IPS-18a (cell line): ENCODE data around the gene IL1RAPL1.

Experiments used
- H3K27ac ChIP-seq: one replicate; pipeline ENCODE4 v1.5.1; 2013; ENCODE audit warnings: low read length
- H3K27me3 ChIP-seq: one replicate; pipeline ENCODE4 v1.6.1; 2013; ENCODE audit warnings: mild to moderate bottlenecking, low read length; ENCODE audit not compliant: control insufficient read depth, insufficient read depth
- H3K36me3 ChIP-seq: one replicate; pipeline ENCODE4 v1.6.1; 2013; ENCODE audit warnings: low read depth, low read length; ENCODE audit not compliant: control insufficient read depth
- H3K4me1 ChIP-seq: one replicate; pipeline ENCODE4 v1.6.1; 2013; ENCODE audit warnings: low read depth, low read length; ENCODE audit not compliant: control insufficient read depth
- H3K4me3 ChIP-seq: one replicate; pipeline ENCODE4 v1.5.1; 2013; ENCODE audit warnings: low read length
- H3K9ac ChIP-seq: one replicate; pipeline ENCODE4 v1.6.1; 2013; ENCODE audit warnings: mild to moderate bottlenecking, low read length, moderate library complexity
- H3K9me3 ChIP-seq: one replicate; pipeline ENCODE4 v1.6.1; 2013; ENCODE audit warnings: low read depth, low read length; ENCODE audit not compliant: control insufficient read depth

IL1RAPL1 gene

DNA sequence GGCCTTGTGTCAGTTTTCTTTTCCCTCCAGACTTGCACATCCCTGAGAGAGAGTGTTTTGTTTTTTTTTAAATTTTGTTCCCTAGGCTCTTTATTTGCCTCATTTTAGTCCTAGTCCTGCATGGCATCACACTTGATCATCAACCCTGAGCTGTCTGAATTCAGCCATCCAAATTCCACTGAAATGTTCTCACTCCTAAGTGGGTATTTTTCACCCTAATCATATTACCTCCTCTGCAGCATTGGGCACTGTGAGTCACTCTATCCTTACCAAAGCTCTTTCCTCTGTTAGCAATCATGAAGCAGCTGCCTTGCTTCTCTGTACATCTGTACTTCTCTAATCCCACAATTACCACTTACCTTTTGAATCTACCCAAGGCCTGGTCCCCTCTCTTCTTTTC, 1271.5 kb downstream of the IL1RAPL1 start:
- Histone ChIP-seq H3K4me1 (no peaks in the 10 kb centered on the region), H3K9ac (no peak overlapping the region), H3K27ac (no peak overlapping the region), H3K9me3 (peaks cover 5% of the 10 kb centered on the region), H3K36me3 (no peaks in the 10 kb centered on the region), H3K27me3 (no peaks in the 10 kb centered on the region), H3K4me3 (no peak overlapping the region)

DNA sequence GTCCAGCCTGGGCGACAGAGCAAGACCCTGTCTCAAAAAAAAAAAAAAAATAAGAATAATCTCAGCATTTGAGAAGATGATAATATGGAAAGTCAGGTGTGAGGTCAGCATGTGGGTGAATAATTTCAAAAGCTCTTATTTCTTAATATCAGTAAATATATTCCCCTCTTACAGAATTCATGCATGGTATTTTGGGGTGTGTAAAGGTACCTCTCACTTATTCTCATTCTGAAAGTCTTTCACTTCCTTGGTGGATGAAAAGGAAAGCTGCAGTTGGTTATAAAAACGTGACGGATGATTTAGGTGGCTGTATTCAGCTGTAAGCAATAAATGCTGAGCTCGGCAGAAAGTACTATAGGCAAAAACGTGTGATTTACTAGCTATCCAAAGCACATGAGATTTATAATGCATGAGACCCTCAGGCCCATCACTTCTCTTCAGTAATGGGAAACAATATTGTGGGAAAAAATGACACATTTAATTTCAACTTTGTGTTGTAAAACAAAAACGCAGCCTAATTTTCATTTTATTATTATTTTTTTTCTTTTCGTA, 1275.0 kb downstream of the IL1RAPL1 start:
- Histone ChIP-seq H3K27ac (no peak overlapping the region), H3K36me3 (no peaks in the 10 kb centered on the region), H3K4me1 (no peaks in the 10 kb centered on the region), H3K27me3 (no peaks in the 10 kb centered on the region), H3K9ac (no peak overlapping the region), H3K4me3 (no peak overlapping the region), H3K9me3 (peaks cover 15% of the 10 kb centered on the region)

DNA sequence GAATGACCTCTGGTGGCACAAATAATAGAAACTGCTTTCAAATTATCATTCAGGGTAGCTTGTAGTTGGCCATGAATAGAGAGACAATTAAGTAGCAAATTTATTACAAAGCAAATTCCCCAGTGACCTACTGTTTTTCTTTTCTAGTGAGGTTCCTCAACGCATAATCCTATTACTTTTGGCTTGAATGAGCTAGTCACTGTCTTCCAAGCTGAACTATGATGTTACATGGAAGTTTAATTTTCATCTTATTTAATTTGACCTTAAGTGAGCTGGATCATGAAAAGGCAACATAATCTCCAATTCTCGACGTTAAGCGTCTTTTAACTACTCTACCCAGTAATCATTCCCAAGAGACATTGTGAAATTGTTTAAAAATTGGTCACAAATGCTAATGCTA, 1280.7 kb downstream of the IL1RAPL1 start:
- Histone ChIP-seq H3K9me3 (peaks cover 21% of the 10 kb centered on the region), H3K27me3 (no peaks in the 10 kb centered on the region), H3K27ac (no peak overlapping the region), H3K36me3 (no peaks in the 10 kb centered on the region), H3K4me3 (no peak overlapping the region), H3K4me1 (no peaks in the 10 kb centered on the region), H3K9ac (no peak overlapping the region)

DNA sequence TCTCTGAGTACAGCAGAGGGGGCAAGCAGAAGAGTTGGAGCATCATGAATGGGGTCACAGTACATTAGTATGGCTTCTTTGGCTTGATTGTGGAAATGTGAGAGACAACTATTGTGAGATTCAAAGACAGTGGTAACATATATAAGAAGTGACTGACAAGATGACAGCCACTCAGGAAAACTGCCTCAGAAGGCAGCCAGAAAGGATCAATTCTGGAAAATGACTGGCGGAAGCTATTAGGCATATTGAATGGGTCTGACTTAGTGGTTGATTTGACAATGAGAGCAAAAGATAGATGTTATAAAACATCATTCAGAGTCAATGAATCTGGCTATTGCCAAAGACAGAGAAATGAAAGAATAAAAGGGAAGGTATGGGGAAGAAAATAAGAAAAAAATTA, 1282.6 kb downstream of the IL1RAPL1 start:
- no peaks in the 10 kb centered on the region for H3K4me1 ChIP-seq
- H3K27me3 ChIP-seq: no peaks in the 10 kb centered on the region
- H3K36me3 ChIP-seq: no peaks in the 10 kb centered on the region
- no peak overlapping the region for H3K27ac ChIP-seq
- H3K4me3 ChIP-seq: no peak overlapping the region
- no peak overlapping the region for H3K9ac ChIP-seq
- H3K9me3 ChIP-seq: peaks cover 20% of the 10 kb centered on the region

DNA sequence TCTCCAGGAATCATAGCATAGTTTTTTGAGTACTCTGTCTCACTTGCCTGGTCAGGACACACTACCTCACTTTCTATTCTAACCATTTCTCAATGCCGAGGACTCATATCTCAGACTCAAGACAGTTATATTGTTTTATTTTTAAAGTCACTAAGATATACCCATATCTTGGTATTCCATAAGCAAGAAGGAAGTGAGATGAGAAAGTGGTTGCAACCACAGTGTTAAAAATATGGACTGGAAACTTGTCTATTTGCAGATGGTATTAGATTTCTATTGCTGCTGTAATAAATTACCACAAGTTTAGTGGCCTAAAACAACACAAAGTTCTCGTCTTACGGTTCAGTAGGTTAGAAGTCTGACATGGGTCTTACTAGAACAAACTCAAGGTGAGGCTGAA, 1283.4 kb downstream of the IL1RAPL1 start:
- H3K27ac ChIP-seq: no peak overlapping the region
- H3K9me3 ChIP-seq: peaks cover 21% of the 10 kb centered on the region
- no peak overlapping the region for H3K9ac ChIP-seq
- no peaks in the 10 kb centered on the region for H3K4me1 ChIP-seq
- no peaks in the 10 kb centered on the region for H3K36me3 ChIP-seq
- no peaks in the 10 kb centered on the region for H3K27me3 ChIP-seq
- H3K4me3 ChIP-seq: no peak overlapping the region

DNA sequence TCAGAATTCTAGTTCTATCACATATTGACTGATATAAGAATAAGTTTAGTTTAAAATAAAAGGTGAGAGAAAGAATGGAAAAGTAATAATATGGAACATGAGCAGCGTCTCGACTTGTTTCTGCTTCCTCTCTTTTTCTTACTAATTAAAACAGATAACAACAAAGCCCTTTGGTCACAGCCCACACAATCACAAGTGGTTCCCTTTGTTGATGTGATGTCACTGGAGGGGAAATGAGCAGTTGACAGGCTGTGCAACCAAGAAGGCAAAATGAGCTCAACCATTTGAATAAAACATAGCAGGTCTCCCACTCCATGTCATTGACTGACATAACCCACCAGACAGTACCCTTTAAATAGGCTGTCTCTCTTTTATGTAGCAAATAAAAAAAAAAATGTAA, 1285.6 kb downstream of the IL1RAPL1 start:
- no peak overlapping the region for H3K27ac ChIP-seq
- no peak overlapping the region for H3K9ac ChIP-seq
- no peaks in the 10 kb centered on the region for H3K27me3 ChIP-seq

DNA sequence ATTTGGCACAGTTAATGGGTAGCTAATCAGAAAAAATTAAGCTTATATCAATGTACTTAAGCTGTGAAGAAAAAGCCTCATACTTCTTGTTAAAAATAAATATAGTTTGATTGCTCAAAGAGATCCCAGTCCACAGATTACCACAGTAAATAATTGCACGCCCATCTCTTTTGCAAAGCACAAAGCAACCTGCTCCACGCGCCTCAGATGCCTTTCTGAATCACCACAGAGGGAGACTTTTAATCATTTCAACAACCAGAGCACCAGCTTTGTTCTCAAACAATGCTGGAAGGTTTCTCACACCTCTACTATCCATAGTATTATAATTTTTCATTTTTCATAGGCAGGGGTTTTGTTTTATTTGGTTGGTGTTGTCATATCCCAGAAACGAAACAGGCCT, 1289.5 kb downstream of the IL1RAPL1 start:
- Histone ChIP-seq H3K27ac (no peak overlapping the region), H3K4me1 (no peaks in the 10 kb centered on the region), H3K9me3 (peaks cover 5% of the 10 kb centered on the region), H3K27me3 (no peaks in the 10 kb centered on the region), H3K9ac (no peak overlapping the region), H3K36me3 (no peaks in the 10 kb centered on the region), H3K4me3 (no peak overlapping the region)

More for the DNA sequence above, 1285.6 kb downstream of the IL1RAPL1 start:
- H3K9me3 ChIP-seq: peaks cover 9% of the 10 kb centered on the region
- no peaks in the 10 kb centered on the region for H3K4me1 ChIP-seq
- no peaks in the 10 kb centered on the region for H3K36me3 ChIP-seq
- H3K4me3 ChIP-seq: no peak overlapping the region

DNA sequence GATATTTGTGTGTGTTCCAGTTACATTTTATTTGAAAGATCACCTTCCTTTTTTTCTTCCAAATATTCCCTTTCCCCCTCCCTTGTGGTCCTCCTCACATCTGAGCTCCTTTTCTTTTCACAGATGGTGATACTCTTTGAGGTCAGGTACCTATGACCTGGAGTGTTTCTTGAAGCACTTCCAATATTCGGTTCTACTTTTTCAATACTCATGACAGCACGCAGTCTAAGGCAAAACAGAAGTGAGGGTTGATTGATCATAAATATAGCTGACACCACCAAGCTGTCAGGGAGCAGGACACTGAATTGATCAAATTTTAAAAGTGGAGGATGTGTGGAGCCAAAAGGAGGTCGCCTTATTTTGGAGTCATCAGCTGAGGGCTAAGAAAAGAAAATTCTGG, 1293.7 kb downstream of the IL1RAPL1 start:
- Histone ChIP-seq H3K9ac (no peak overlapping the region), H3K4me1 (no peaks in the 10 kb centered on the region), H3K4me3 (no peak overlapping the region), H3K27me3 (no peaks in the 10 kb centered on the region), H3K27ac (no peak overlapping the region), H3K36me3 (no peaks in the 10 kb centered on the region), H3K9me3 (peaks cover 10% of the 10 kb centered on the region)

DNA sequence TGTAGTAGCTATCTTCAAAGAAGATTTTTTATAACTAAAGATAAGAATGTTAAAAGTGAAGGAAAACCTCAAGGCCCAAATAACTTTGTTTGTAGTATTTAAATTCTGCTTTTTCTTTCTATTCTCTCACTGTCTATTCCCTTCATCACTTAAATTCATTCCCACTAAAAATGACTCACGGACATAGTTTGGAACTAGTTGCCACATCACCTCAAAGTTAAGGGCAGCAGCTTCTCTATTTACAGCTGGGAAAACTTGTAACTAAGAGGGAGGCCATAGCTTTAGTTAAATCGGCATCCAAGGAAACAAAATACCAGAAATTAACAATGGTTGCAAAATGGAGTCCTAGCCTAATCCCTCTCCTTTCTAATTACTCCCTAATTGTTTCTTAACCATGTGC, 1302.8 kb downstream of the IL1RAPL1 start:
- Histone ChIP-seq H3K4me3 (no peak overlapping the region), H3K9ac (no peak overlapping the region), H3K4me1 (no peaks in the 10 kb centered on the region), H3K27ac (no peak overlapping the region), H3K9me3 (peaks cover 9% of the 10 kb centered on the region), H3K36me3 (no peaks in the 10 kb centered on the region), H3K27me3 (no peaks in the 10 kb centered on the region)

DNA sequence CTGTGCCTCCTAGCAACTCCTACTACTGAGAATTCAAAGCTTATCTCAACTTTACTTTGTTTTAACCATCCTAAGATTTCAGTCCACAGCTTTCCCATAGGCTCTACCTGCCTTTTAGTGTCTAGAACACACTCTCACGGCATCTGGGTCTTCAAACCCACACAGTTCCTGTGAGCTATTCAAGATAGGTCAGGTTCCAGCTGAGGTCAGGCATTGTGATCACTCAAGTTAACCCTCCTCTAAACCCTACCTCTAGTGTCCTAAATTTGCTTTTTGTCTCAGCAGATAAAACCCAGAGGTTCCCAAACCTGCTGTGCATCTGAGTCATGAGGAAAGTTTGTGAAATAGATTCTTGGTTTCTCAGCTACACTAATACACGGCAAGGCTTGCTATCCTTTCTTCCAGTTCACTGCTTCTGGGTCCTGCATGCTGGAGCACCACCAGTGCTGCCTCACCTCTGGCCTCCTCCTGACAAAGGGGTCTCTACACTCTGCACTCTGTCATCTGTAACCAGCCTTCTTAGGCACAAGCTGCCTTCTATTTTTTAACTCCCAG, 1303.5 kb downstream of the IL1RAPL1 start:
- no peak overlapping the region for H3K27ac ChIP-seq
- peaks cover 9% of the 10 kb centered on the region for H3K9me3 ChIP-seq
- no peaks in the 10 kb centered on the region for H3K27me3 ChIP-seq
- no peak overlapping the region for H3K4me3 ChIP-seq
- no peak overlapping the region for H3K9ac ChIP-seq
- no peaks in the 10 kb centered on the region for H3K36me3 ChIP-seq
- no peaks in the 10 kb centered on the region for H3K4me1 ChIP-seq

DNA sequence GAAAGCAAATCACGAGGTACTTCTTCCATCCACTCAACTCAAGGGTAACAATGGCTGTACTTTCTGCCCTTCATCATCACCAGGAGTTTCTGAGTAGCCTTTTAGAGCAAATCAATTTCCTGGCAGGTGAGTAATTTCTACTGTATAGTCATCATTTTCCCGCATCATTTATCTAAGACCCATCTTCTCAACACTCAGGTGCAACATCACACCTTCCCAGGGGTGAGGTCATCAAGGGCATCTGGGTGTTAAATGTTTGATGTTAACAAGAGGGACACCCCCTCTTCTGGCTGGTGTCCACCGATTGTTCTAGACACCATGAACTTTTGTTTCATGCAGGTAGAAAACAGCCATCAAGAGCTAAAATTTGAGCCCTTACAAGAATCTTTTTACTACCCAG, 1314.8 kb downstream of the IL1RAPL1 start:
- no peak overlapping the region for H3K27ac ChIP-seq
- H3K36me3 ChIP-seq: no peaks in the 10 kb centered on the region
- no peak overlapping the region for H3K9ac ChIP-seq
- H3K9me3 ChIP-seq: peaks cover 4% of the 10 kb centered on the region
- H3K4me3 ChIP-seq: no peak overlapping the region
- H3K4me1 ChIP-seq: no peaks in the 10 kb centered on the region
- no peaks in the 10 kb centered on the region for H3K27me3 ChIP-seq

DNA sequence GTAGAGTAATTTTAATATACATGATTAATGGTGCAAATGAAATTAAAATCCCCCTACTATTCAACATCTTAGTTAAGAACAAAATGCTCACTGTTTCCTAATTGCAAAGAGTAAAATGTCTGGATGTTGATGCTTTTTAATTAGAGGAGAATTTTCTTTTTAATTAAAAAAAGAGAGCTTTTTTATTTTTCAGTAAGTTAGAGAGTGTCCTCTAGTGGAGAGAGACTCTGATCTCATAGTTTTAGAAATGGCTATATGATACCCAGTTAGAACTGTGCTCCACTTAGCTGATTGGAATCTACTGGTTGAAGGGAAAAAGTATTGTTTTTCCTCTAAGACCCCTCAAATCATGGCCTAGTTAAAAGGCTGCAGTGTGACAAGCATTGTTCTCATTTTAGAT, 1316.1 kb downstream of the IL1RAPL1 start:
- Histone ChIP-seq H3K4me1 (no peaks in the 10 kb centered on the region), H3K9me3 (peaks cover 4% of the 10 kb centered on the region)

More for the DNA sequence above, 1316.1 kb downstream of the IL1RAPL1 start:
- H3K9ac ChIP-seq: no peak overlapping the region
- no peaks in the 10 kb centered on the region for H3K27me3 ChIP-seq
- no peak overlapping the region for H3K27ac ChIP-seq
- no peaks in the 10 kb centered on the region for H3K36me3 ChIP-seq
- no peak overlapping the region for H3K4me3 ChIP-seq
